ENCODE measurements around the gene DUS2.
"Not testable (repeated sequence)": the region's sequence is repeated elsewhere in the genome, so short reads cannot be mapped to it uniquely, and the experiment has no call there.

Gene DUS2

GRCh38 chr16:67998779-67999688 lies 24.1 kb upstream of the DUS2 start, which contains the start of gene DPEP2:
Gene DPEP2 (minus strand): TSS chr16:67999484. CDS start chr16:67993212, 6,272 bp downstream.
- DNase-seq, result peak; percentile 71

GRCh38 chr16:67999985-68000384 lies 23.1 kb upstream of the DUS2 start:
- no peak for DNase-seq

GRCh38 chr16:68000450-68000849 lies 22.6 kb upstream of the DUS2 start:
- DNase-seq, result no peak

GRCh38 chr16:68003031-68003430 lies 20.1 kb upstream of the DUS2 start:
- DNase-seq, result no peak

- no peak for DNase-seq
Measured at GRCh38 chr16:68005211-68005610, 17.9 kb upstream of the DUS2 start.

- peak; percentile 74 for DNase-seq
Measured at GRCh38 chr16:68005786-68006286, 17.2 kb upstream of the DUS2 start.

GRCh38 chr16:68009157-68009735 lies 13.8 kb upstream of the DUS2 start:
- DNase-seq, result no peak

- not testable (repeated sequence) for DNase-seq
Measured at GRCh38 chr16:68009872-68010271, 13.2 kb upstream of the DUS2 start.

- DNase-seq, result peak; percentile 62
Measured at GRCh38 chr16:68013440-68013839, 9.6 kb upstream of the DUS2 start.

GRCh38 chr16:68015681-68016080 lies 7.4 kb upstream of the DUS2 start, which contains the start of gene DPEP2NB:
Gene DPEP2NB (minus strand): TSS chr16:68015911. CDS start chr16:68015770, 141 bp downstream.
- DNase-seq, result no peak

GRCh38 chr16:68019167-68019680 lies 3.9 kb upstream of the DUS2 start:
- DNase-seq, result no peak

GRCh38 chr16:68021490-68021889 lies 1.6 kb upstream of the DUS2 start:
- no peak for DNase-seq

- no peak for DNase-seq
Measured at GRCh38 chr16:68022278-68022727, 781 bp upstream of the DUS2 start.

GRCh38 chr16:68028996-68029395 lies 5.9 kb downstream of the DUS2 start:
- DNase-seq, result no peak

- DNase-seq, result not testable (repeated sequence)
Measured at GRCh38 chr16:68030108-68030507, 7.0 kb downstream of the DUS2 start.

- no peak for DNase-seq
Measured at GRCh38 chr16:68031951-68032350, 8.9 kb downstream of the DUS2 start.

GRCh38 chr16:68033101-68033500 lies 10.0 kb downstream of the DUS2 start:
- no peak for DNase-seq

- no peak for DNase-seq
Measured at GRCh38 chr16:68035227-68035626, 12.1 kb downstream of the DUS2 start.

- DNase-seq, result no peak
Measured at GRCh38 chr16:68037841-68038597, 14.9 kb downstream of the DUS2 start.

GRCh38 chr16:68040506-68041288 lies 17.6 kb downstream of the DUS2 start:
- DNase-seq, result peak; percentile 97

GRCh38 chr16:68041783-68042182 lies 18.7 kb downstream of the DUS2 start:
- no peak for DNase-seq

- no peak for DNase-seq
Measured at GRCh38 chr16:68046106-68046505, 23.0 kb downstream of the DUS2 start.
